ENCODE measurements around the gene C1orf53. TPM values are rescaled to one million over a fixed set of nuclear protein-coding genes. Genes with fewer than 3 reads are reported as not detected.

C1orf53 gene
- total and polyA plus RNA-seq, 2 of the 4 experiments (the other 2 are of a cell fraction): 4.8 to 7.0 TPM

GRCh38 chr1:197918807-197919345 lies 16.4 kb downstream of the C1orf53 start:
- ChIA-PET POLR2A (ENCODE audit: unreplicated experiment) (no interaction called here), CTCF (no interaction called here)
- no peak overlapping the region for H3K18ac ChIP-seq (ENCODE audit: low read depth, low read length)
- H2BK20ac ChIP-seq (ENCODE audit: low read depth, low read length): no peak overlapping the region
- H4K5ac ChIP-seq (ENCODE audit: low read depth, low read length): no peak overlapping the region
- H2AK5ac ChIP-seq (ENCODE audit: low read depth, low read length): no peak overlapping the region
- H3K27ac ChIP-seq (ENCODE audit: insufficient read depth, low read length): no peak overlapping the region
- no TSS peak for BruUV-seq (replicated peaks)
- H4K20me1 ChIP-seq (ENCODE audit: insufficient read depth, low read length): peaks cover 5% of the 10 kb centered on the region; the same call in 1 of the 2 replicates
- H3K36me3 ChIP-seq (ENCODE audit: control insufficient read depth, insufficient read depth, low read length): no peaks in the 10 kb centered on the region
- dilution Hi-C loops (cut with HindIII; ENCODE audit: low sequenced_read_pairs, unreplicated experiment): no loop called here
- no peak overlapping the region for H4K8ac ChIP-seq (ENCODE audit: low read depth in 2 of 2, low read length in 2 of 2)
- TF ChIP-seq BHLHE40 (IDR thresholded peaks at IDR 0.05; ENCODE audit: low read depth, low read length) (no peak), MAZ (IDR thresholded peaks at IDR 0.05; ENCODE audit: borderline replicate concordance, low read depth, low read length) (no peak), SMC3 (IDR thresholded peaks at IDR 0.05; ENCODE audit: low read depth, low read length) (no peak), CEBPB (IDR thresholded peaks at IDR 0.05; ENCODE audit: low read depth, low read length) (no peak), CHD1 (IDR thresholded peaks at IDR 0.05; ENCODE audit: low read depth, low read length) (no peak), MAFK (IDR thresholded peaks at IDR 0.05; ENCODE audit: low read depth, low read length) (no peak), RFX5 (IDR thresholded peaks at IDR 0.05; ENCODE audit: low read depth, low read length) (no peak), MXI1 (IDR thresholded peaks at IDR 0.05; ENCODE audit: borderline replicate concordance, low read depth, low read length) (no peak), POLR2A (IDR thresholded peaks at IDR 0.05; ENCODE audit: low read depth, low read length) (no peak), RCOR1 (IDR thresholded peaks at IDR 0.05; ENCODE audit: insufficient replicate concordance, low read length) (no peak), RAD21 (IDR thresholded peaks at IDR 0.05; ENCODE audit: low read length) (no peak), NFE2L2 (IDR thresholded peaks at IDR 0.05; ENCODE audit: low read depth, low read length) (no peak), FOS (IDR thresholded peaks at IDR 0.05; ENCODE audit: low read depth, low read length) (no peak)
- TF ChIP-seq, protein P1, sequence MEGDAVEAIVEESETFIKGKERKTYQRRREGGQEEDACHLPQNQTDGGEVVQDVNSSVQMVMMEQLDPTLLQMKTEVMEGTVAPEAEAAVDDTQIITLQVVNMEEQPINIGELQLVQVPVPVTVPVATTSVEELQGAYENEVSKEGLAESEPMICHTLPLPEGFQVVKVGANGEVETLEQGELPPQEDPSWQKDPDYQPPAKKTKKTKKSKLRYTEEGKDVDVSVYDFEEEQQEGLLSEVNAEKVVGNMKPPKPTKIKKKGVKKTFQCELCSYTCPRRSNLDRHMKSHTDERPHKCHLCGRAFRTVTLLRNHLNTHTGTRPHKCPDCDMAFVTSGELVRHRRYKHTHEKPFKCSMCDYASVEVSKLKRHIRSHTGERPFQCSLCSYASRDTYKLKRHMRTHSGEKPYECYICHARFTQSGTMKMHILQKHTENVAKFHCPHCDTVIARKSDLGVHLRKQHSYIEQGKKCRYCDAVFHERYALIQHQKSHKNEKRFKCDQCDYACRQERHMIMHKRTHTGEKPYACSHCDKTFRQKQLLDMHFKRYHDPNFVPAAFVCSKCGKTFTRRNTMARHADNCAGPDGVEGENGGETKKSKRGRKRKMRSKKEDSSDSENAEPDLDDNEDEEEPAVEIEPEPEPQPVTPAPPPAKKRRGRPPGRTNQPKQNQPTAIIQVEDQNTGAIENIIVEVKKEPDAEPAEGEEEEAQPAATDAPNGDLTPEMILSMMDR (conservative IDR thresholded peaks at IDR 0.05; ENCODE audit: low read depth, low read length): no peak
- TF ChIP-seq, protein P2, sequence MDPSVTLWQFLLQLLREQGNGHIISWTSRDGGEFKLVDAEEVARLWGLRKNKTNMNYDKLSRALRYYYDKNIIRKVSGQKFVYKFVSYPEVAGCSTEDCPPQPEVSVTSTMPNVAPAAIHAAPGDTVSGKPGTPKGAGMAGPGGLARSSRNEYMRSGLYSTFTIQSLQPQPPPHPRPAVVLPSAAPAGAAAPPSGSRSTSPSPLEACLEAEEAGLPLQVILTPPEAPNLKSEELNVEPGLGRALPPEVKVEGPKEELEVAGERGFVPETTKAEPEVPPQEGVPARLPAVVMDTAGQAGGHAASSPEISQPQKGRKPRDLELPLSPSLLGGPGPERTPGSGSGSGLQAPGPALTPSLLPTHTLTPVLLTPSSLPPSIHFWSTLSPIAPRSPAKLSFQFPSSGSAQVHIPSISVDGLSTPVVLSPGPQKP (IDR thresholded peaks at IDR 0.05; ENCODE audit: borderline replicate concordance, low read depth, low read length): no peak
- TF ChIP-seq, protein P3, sequence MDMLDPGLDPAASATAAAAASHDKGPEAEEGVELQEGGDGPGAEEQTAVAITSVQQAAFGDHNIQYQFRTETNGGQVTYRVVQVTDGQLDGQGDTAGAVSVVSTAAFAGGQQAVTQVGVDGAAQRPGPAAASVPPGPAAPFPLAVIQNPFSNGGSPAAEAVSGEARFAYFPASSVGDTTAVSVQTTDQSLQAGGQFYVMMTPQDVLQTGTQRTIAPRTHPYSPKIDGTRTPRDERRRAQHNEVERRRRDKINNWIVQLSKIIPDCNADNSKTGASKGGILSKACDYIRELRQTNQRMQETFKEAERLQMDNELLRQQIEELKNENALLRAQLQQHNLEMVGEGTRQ (IDR thresholded peaks at IDR 0.05; ENCODE audit: low read depth, low read length): no peak
- H3K4ac ChIP-seq (ENCODE audit: low read depth, low read length): no peak overlapping the region
- H3K4me3 ChIP-seq (ENCODE audit: insufficient read depth, low read depth, low read length): no peak overlapping the region
- no peak overlapping the region for H3K9ac ChIP-seq (ENCODE audit: low read depth, low read length)
- H2AK9ac ChIP-seq (replicated peaks; ENCODE audit: low read depth, low read length, poor library complexity): no peak overlapping the region
- H3K56ac ChIP-seq (ENCODE audit: extremely low read depth, insufficient read depth, low read length): no peak overlapping the region
- no peak overlapping the region for H2BK15ac ChIP-seq (ENCODE audit: low read depth, low read length)
- H3K9me1 ChIP-seq (ENCODE audit: insufficient read depth, low read length): no peaks in the 10 kb centered on the region
- peaks cover 97% of the 10 kb centered on the region for H3K27me3 ChIP-seq (ENCODE audit: control insufficient read depth, insufficient read depth, low read length)
- no peak overlapping the region for H3K4me2 ChIP-seq (ENCODE audit: low read depth, low read length)
- H3K14ac ChIP-seq (replicated peaks; ENCODE audit: low read depth, low read length): no peak overlapping the region
- no peak overlapping the region; the same call in 1 of the 2 replicates for H3K23ac ChIP-seq (ENCODE audit: low read depth, low read length)
- intact Hi-C loops (cut with micrococcal nuclease): loop anchor here (5.0 to 10.0 kb wide), 6 partner anchors 227 to 766 kb away; partner anchors contain the start of gene NEK7
- no peak for DNase-seq
- H3K79me1 ChIP-seq (ENCODE audit: low read depth in 1 of 2, low read length in 2 of 2): no peaks in the 10 kb centered on the region
- no peak overlapping the region for H2BK5ac ChIP-seq (ENCODE audit: low read depth, low read length, poor library complexity, severe bottlenecking)
- no peak overlapping the region for H2BK120ac ChIP-seq (ENCODE audit: low read depth, low read length)
- ATAC-seq (ENCODE audit: low read depth): no peak
- WGBS, 2 experiments (ENCODE audit: extremely low coverage in 2 of 2, insufficient read length in 1 of 2): 13% methylated on average over 3 of the region's 16 CpGs; no CpG with 5 or more reads in 1 of the 2 experiments
- in situ Hi-C loops (cut with MboI; ENCODE audit: low sequenced_read_pairs): loop anchor here (10.0 to 25.0 kb wide), 2 partner anchors 546 to 768 kb away; no protein-coding TSS in a partner anchor
- no peak overlapping the region for H4K91ac ChIP-seq (ENCODE audit: insufficient read depth, low read depth, low read length)
- H3K4me1 ChIP-seq (ENCODE audit: control insufficient read depth, insufficient read depth, low read length): no peaks in the 10 kb centered on the region; the same call in 1 of the 2 replicates
- peaks cover 3% of the 10 kb centered on the region; the same call in 1 of the 2 replicates for H3K9me3 ChIP-seq (ENCODE audit: control insufficient read depth, insufficient read depth, low read length)
- H2AFZ ChIP-seq (replicated peaks; ENCODE audit: low read length, poor library complexity): no peak overlapping the region
